Mesenchymal stem cell (in vitro differentiated cells and primary cell): ENCODE results near the gene CNOT1.

Experiments
- DNase-seq: peaks from one replicate; pipeline ENCODE4 v3.0.0-alpha.2; 2013
- H2AFZ ChIP-seq: one replicate; pipeline ENCODE4 v1.6.1; 2013; ENCODE audit warnings: low read depth, mild to moderate bottlenecking, control low read depth, inconsistent platforms, low read length, moderate library complexity
- H2AK5ac ChIP-seq: 2 replicates; pipeline ENCODE4 v1.6.1; 2013; ENCODE audit warnings: low read length, moderate library complexity, mild to moderate bottlenecking, inconsistent platforms; ENCODE audit not compliant: severe bottlenecking
- H2BK120ac ChIP-seq: one replicate; pipeline ENCODE4 v1.6.1; 2013; ENCODE audit warnings: low read depth, mild to moderate bottlenecking, inconsistent platforms, low read length, moderate library complexity
- H2BK12ac ChIP-seq, 2 experiments: one replicate each; pipeline ENCODE4 v1.6.1; 2013; ENCODE audit warnings: inconsistent platforms in 2 of 2, low read length in 2 of 2, mild to moderate bottlenecking in 2 of 2, moderate library complexity in 2 of 2, control low read depth in 1 of 2
- H2BK15ac ChIP-seq: one replicate; pipeline ENCODE4 v1.6.1; 2013; ENCODE audit warnings: mild to moderate bottlenecking, low read depth, inconsistent platforms; ENCODE audit not compliant: poor library complexity, severe bottlenecking
- H2BK5ac ChIP-seq: 2 replicates; pipeline ENCODE4 v1.6.1; 2013; ENCODE audit warnings: low read depth, mild to moderate bottlenecking, low read length, control low read depth, inconsistent platforms; ENCODE audit not compliant: poor library complexity, severe bottlenecking
- H3K14ac ChIP-seq, 2 experiments: one replicate each; pipeline ENCODE4 v1.6.1; 2013; ENCODE audit warnings: inconsistent platforms in 2 of 2, low read length in 2 of 2, control low read depth in 1 of 2, mild to moderate bottlenecking in 1 of 2, moderate library complexity in 1 of 2
- H3K18ac ChIP-seq, 2 experiments: one replicate each; pipeline ENCODE4 v1.6.1; 2013; ENCODE audit warnings: inconsistent platforms in 2 of 2, low read length in 2 of 2, control low read depth in 1 of 2, low read depth in 1 of 2, mild to moderate bottlenecking in 1 of 2
- H3K23ac ChIP-seq, 2 experiments: one replicate each; pipeline ENCODE4 v1.6.1; 2013; ENCODE audit warnings: inconsistent platforms in 2 of 2, low read length in 2 of 2, mild to moderate bottlenecking in 2 of 2, moderate library complexity in 2 of 2, control low read depth in 1 of 2
- H3K27ac ChIP-seq: 2 replicates; pipeline ENCODE4 v1.5.1; 2013; ENCODE audit warnings: mild to moderate bottlenecking, moderate library complexity, low read length, control low read depth, inconsistent platforms; ENCODE audit not compliant: poor library complexity, severe bottlenecking
- H3K27me3 ChIP-seq, 2 experiments: 2 replicates each; pipeline versions ENCODE4 v1.6.1 to v1.7.0; 2013; ENCODE audit warnings: low read length in 2 of 2, mild to moderate bottlenecking in 2 of 2, moderate library complexity in 2 of 2, control low read depth in 1 of 2, inconsistent platforms in 1 of 2; ENCODE audit not compliant: control insufficient read depth in 1 of 2, insufficient read depth in 1 of 2
- H3K36me3 ChIP-seq, 2 experiments: 2 replicates each; pipeline versions ENCODE4 v1.6.1 to v1.7.0; 2013; ENCODE audit warnings: low read length in 2 of 2, control low read depth in 1 of 2, inconsistent platforms in 1 of 2, low read depth in 1 of 2, mild to moderate bottlenecking in 1 of 2; ENCODE audit not compliant: insufficient read depth in 2 of 2, control insufficient read depth in 1 of 2
- H3K4ac ChIP-seq, 2 experiments: one replicate each; pipeline ENCODE4 v1.6.1; 2013; ENCODE audit warnings: inconsistent platforms in 2 of 2, low read length in 2 of 2, mild to moderate bottlenecking in 2 of 2, moderate library complexity in 2 of 2, control low read depth in 1 of 2, low read depth in 1 of 2
- H3K4me1 ChIP-seq: 2 replicates; pipeline ENCODE4 v1.6.1; 2013; ENCODE audit warnings: low read depth, low read length, control low read depth; ENCODE audit not compliant: control insufficient read depth, insufficient read depth
- H3K4me2 ChIP-seq: 2 replicates; pipeline ENCODE4 v1.6.1; 2013; ENCODE audit warnings: low read length, mild to moderate bottlenecking, inconsistent platforms; ENCODE audit not compliant: poor library complexity, severe bottlenecking
- H3K4me3 ChIP-seq, 2 experiments: 2 replicates each; pipeline versions ENCODE4 v1.5.1 to v1.7.0; 2013; ENCODE audit warnings: low read length in 2 of 2, mild to moderate bottlenecking in 2 of 2, control low read depth in 1 of 2, low read depth in 1 of 2; ENCODE audit not compliant: insufficient read depth in 1 of 2
- H3K79me1 ChIP-seq: replicated peaks from 2 replicates; pipeline ENCODE4 v1.6.1; 2013; ENCODE audit warnings: mild to moderate bottlenecking, control low read depth, low read length, inconsistent platforms; ENCODE audit not compliant: poor library complexity, severe bottlenecking
- H3K9ac ChIP-seq: 2 replicates; pipeline ENCODE4 v1.7.0; 2013; ENCODE audit warnings: mild to moderate bottlenecking, low read length, moderate library complexity
- H3K9me3 ChIP-seq: 2 replicates; pipeline ENCODE4 v1.7.0; 2013; ENCODE audit warnings: mild to moderate bottlenecking, low read length; ENCODE audit not compliant: control insufficient read depth
- H4K8ac ChIP-seq: one replicate; pipeline ENCODE4 v1.6.1; 2013; ENCODE audit warnings: inconsistent platforms, mild to moderate bottlenecking, low read length, moderate library complexity
- H4K91ac ChIP-seq: one replicate; pipeline ENCODE4 v1.6.1; 2013; ENCODE audit warnings: mild to moderate bottlenecking, low read length, inconsistent platforms
- WGBS: methylation state at CpG from one replicate; pipeline ENCODE4 v1.1.7; 2013; ENCODE audit warnings: mixed read lengths; 5-methylcytosine and 5-hydroxymethylcytosine counted together

Gene CNOT1

GRCh38 chr16:58536278-58536677 lies 93.3 kb downstream of the CNOT1 start:
- WGBS, result 100% methylated on average over 4 of the region's 5 CpGs
- Histone ChIP-seq H2BK12ac (no peak overlapping the region), H3K9ac (no peak overlapping the region), H3K4ac (no peak overlapping the region), H3K18ac (no peak overlapping the region), H3K9me3 (no peaks in the 10 kb centered on the region), H4K8ac (no peak overlapping the region), H4K91ac (no peak overlapping the region), H2AK5ac (no peak overlapping the region), H3K4me3 (no peak overlapping the region), H3K4me2 (no peak overlapping the region), H3K27me3 (no peaks in the 10 kb centered on the region), H3K23ac (no peak overlapping the region), H3K27ac (no peak overlapping the region), H2BK15ac (no peak overlapping the region), H3K79me1 (peaks cover 22% of the 10 kb centered on the region), H2AFZ (no peak overlapping the region), H3K14ac (no peak overlapping the region), H2BK120ac (no peak overlapping the region), H3K4me1 (no peaks in the 10 kb centered on the region), H3K36me3 (peaks cover 31 to 98% of the 10 kb centered on the region in 2 experiments), H2BK5ac (no peak overlapping the region)
- no peak for DNase-seq

GRCh38 chr16:58535100-58535499 lies 94.5 kb downstream of the CNOT1 start:
- no peak overlapping the region for H3K18ac ChIP-seq
- H3K4me3 ChIP-seq, result no peak overlapping the region
- DNase-seq, result no peak
- no peaks in the 10 kb centered on the region for H3K27me3 ChIP-seq
- H3K14ac ChIP-seq, result no peak overlapping the region
- no peak overlapping the region for H3K23ac ChIP-seq
- no peak overlapping the region for H2BK5ac ChIP-seq
- H3K4ac ChIP-seq, result no peak overlapping the region
- H3K9ac ChIP-seq, result no peak overlapping the region
- H3K27ac ChIP-seq, result no peak overlapping the region
- H2AFZ ChIP-seq, result no peak overlapping the region
- H3K4me2 ChIP-seq, result no peak overlapping the region
- no peaks in the 10 kb centered on the region for H3K9me3 ChIP-seq
- no peak overlapping the region for H4K91ac ChIP-seq
- no peaks in the 10 kb centered on the region for H3K4me1 ChIP-seq
- H2BK15ac ChIP-seq, result no peak overlapping the region
- no peak overlapping the region for H2BK120ac ChIP-seq
- no peak overlapping the region for H2AK5ac ChIP-seq
- WGBS, result 100% methylated on average over 2 of the region's 3 CpGs
- H3K79me1 ChIP-seq, result peaks cover 26% of the 10 kb centered on the region
- no peak overlapping the region for H4K8ac ChIP-seq
- H3K36me3 ChIP-seq, result peaks cover 31 to 97% of the 10 kb centered on the region in 2 experiments
- no peak overlapping the region for H2BK12ac ChIP-seq

DNA sequence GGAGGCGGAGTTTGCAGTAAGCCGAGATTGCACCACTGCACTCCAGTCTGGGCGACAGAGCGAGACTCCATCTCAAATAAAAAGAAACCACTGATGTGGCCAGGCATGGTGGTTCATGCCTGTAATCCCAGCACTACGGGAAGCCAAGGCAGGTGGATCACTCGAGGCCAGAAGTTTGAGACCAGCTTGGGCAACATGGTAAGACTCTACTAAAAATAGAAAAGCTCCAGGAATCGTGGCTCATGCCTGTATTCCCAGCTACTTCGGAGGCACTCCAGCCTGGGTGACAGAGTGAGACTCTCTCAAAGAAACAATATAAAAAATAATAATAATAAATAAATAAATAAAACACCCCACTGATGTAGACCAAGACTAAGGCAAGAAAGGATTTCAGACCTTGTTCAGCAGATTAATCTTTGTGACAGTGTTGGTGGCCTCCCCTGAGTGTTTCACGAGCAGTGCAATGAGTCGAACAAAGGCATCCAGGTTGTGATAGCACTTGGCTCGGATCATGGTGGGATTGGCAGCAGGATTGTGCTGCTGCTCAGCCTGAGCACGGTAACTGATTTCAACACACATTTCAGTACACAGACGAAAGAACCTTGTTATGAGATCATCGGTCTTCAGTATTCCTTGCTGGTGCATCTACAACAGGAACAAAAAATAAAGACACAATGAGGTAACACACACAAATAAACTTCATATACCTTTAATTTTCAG lies 95.7 kb downstream of the CNOT1 start:
- H3K27me3 ChIP-seq, result no peaks in the 10 kb centered on the region
- H3K9me3 ChIP-seq, result no peaks in the 10 kb centered on the region
- H3K4ac ChIP-seq, result no peak overlapping the region
- H3K4me2 ChIP-seq, result no peak overlapping the region
- H2AK5ac ChIP-seq, result no peak overlapping the region
- no peak overlapping the region for H2BK12ac ChIP-seq
- peaks cover 23% of the 10 kb centered on the region for H3K79me1 ChIP-seq
- 96% methylated on average over 12 of the region's 14 CpGs for WGBS
- no peak overlapping the region for H2BK15ac ChIP-seq
- no peaks in the 10 kb centered on the region for H3K4me1 ChIP-seq
- no peak overlapping the region for H2BK120ac ChIP-seq
- H3K27ac ChIP-seq, result no peak overlapping the region
- DNase-seq, result no peak
- no peak overlapping the region for H3K23ac ChIP-seq
- no peak overlapping the region for H4K91ac ChIP-seq
- no peak overlapping the region for H2BK5ac ChIP-seq
- peaks cover 31 to 97% of the 10 kb centered on the region in 2 experiments for H3K36me3 ChIP-seq
- no peak overlapping the region for H3K18ac ChIP-seq
- H4K8ac ChIP-seq, result no peak overlapping the region
- H2AFZ ChIP-seq, result no peak overlapping the region
- H3K4me3 ChIP-seq, result no peak overlapping the region
- no peak overlapping the region for H3K9ac ChIP-seq
- H3K14ac ChIP-seq, result no peak overlapping the region

GRCh38 chr16:58532414-58532813 lies 97.2 kb downstream of the CNOT1 start:
- Histone ChIP-seq H3K4ac (no peak overlapping the region), H4K8ac (no peak overlapping the region), H3K23ac (no peak overlapping the region), H3K27ac (no peak overlapping the region), H3K18ac (no peak overlapping the region), H2BK15ac (no peak overlapping the region), H2BK5ac (no peak overlapping the region), H3K9me3 (no peaks in the 10 kb centered on the region), H3K4me2 (no peak overlapping the region), H3K4me3 (no peak overlapping the region), H2BK12ac (no peak overlapping the region), H4K91ac (no peak overlapping the region), H2AK5ac (no peak overlapping the region), H3K14ac (no peak overlapping the region), H3K79me1 (peaks cover 23% of the 10 kb centered on the region), H2AFZ (no peak overlapping the region), H2BK120ac (no peak overlapping the region), H3K27me3 (no peaks in the 10 kb centered on the region), H3K9ac (no peak overlapping the region), H3K36me3 (peaks cover 29 to 97% of the 10 kb centered on the region in 2 experiments), H3K4me1 (no peaks in the 10 kb centered on the region)
- DNase-seq, result no peak
- WGBS, result 98% methylated on average over 3 of the region's 3 CpGs
